ENCODE data around the gene ZNF30.
"Not testable (repeated sequence)": the region's sequence is repeated elsewhere in the genome, so short reads cannot be mapped to it uniquely, and the experiment has no call there.

The ZNF30 gene

DNA sequence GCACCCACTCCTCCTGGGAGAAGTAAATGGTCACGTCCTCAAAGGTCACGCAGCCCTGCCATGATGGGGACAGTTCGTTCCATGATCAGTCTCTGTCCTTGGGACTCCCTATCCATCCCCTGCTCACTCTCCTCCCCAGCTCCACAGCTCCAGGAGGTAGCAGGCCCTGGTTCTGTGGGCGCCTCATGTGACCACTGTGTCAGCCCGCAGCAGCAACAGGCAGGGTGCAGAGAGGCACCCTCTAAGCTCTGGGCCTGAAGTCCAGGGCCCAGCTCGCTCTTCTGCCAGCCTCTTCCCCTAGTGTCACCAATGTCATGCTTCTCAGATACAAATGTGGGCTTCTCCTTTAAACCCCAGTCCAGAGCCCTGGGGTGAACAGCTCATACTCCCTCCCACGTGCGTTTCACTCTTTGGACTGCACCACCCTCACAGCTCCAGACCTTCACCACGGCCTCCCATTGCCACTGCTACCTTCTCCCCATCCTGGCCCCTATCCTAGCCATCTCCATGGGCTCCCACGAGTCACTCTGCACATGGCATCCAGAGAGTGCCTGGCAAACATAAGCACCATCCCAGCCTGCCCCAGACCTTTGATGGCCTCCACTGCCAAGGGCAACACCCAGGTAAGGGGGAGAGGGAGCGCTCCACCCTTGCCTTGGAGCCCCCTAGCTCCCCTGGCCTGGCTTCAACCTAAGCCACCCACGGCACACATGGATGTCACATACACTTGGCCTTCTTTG is 34.4 kb downstream of the ZNF30 start:
- no peak for DNase-seq

DNA sequence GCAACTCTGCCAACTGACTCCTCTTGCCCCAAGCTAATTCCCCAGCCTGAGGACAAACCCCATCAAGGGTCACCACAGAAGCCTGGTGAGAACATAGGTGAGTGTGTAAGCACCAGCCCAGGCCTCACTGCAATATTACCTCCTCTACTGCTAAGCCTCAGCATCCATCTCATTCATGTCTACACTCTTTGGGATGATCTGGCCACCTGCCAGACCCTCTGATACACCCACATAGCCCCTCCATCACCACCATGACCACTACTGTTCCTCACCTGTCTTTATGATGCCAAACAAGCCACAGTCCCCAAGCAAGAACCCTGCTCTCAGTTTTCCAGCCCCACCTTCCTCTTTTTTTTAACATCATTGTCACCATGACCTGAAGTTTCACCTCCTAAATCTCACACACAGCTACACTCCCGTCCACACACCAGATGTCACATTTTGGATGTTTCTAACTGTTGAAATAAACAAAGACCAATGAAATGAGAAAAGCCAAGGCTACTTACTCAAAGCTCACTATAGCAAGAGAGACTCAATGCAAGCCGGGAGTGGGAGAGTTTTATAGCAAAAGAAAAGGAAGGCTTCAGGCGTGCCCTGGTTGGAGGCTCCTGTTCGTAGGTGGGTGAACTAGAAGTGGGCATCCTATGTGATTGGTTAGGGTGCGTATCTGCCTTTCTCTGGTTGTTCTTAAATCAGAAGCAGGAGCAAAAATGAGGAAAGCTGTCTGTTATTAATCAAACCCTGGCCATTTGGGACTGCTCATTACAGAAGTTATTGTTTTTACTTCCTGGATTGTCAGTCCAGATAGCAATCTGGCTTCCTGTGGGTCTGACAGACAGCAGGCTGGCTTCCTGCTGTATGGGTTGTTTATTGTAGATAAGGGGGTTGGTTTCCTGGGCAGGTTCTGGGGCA is 35.3 kb downstream of the ZNF30 start:
- no peak for DNase-seq

DNA sequence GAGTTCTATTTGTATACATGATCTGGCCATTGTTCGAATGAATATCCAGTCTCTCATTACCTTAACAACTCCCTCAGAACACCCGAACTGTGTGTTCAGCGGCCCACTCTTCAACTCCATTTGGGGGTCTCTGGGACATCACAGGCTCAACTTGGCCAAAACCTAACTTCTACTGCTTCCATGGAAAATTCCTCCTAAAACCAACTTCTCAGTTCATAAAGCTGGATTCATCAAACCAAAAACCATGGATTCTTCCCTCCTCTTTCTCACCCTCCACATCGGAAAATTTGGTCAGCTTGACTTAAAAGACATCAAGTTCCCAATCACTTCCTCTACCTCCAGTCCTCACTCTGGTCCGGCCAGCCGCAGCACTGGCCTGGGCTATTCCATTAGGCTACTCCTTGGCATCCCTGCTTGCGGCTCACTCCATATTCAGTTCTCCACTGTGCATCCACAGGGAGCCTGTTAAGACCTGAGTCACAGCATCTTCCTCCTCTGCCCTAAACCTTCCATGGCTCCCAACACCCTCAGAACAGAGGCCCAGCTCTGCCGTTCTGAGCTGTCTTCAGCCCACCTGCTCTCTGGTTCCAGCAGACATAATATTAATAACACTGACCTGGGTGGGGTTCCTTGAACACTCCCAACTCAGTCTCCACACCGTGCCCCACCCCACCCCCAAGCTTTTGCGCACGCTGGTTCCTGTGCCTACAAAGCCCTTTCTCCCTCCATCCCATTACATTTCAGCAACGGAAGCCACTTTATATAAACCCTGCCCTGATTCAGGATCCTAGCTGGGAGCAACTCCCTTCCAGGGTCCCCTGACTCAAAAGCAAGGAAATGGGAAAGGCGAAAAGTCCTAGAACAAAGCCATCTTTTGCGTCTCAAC is 36.2 kb downstream of the ZNF30 start:
- no peak for DNase-seq

DNA sequence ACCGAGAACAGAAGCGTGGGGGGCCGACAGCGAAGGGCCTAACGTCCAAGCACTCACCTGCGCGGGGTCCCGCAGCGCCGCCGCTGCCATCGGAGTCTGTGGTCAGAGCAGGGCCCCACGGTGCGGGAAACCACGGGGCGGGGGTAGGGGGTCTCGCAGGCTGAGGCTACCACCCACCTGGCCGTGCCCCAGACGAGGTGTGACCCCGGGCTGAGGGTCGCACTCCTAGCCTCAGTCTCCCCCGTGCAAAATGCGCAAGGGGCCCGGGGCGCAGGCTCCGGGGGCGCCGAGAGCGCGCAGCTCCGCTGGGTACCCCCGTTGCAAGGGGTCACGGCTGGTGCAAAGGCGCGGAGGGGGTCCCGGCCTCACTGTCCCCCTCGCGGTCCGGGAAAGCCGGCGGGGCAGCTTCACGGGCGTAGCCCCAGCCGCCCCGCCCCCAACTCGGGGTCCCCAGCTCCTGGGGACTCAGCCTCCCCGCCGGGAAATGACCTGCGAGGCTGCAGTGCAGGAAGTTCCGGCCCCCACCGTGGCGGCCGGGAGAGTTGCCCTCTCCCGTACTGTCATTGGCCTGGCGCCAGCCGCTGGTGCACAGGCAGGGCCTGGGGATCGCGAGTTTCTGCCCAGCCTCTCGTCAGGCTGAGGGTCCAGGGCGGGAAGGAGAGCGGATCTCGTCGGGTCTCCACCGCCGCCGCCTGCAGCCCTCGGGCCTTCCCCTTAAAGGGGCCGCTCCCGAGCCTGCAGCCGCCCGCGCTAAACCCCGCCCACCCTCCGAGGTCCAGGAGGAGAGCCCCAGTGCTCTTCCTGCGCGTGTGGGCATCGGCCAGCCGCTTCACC is 37.1 kb downstream of the ZNF30 start, which contains the start of gene ZNF792:
TSS of gene ZNF792 (minus strand) at position 657 of the 834 bp plus-strand sequence. CDS start at position 90, 567 bp downstream.
- DNase-seq: peak; percentile 63

DNA sequence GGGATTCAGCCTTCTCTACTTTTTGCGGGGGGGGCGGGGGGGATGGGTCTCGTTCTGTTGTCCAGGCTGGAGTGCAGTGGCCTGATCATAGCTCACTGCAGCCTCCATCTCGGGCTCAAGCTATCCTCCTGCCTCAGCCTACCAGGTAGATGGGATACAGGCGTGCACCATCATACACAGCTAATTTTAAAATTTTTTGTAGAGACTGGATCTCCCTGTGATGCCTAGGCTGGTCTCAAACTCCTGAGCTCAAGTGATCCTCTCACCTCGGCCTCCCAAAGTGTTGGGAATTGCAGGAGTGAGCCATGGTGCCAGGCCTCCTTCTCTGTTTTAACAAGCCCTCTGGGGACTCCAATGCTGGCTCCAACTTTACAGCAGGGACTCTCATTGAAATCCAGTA is 37.9 kb downstream of the ZNF30 start:
- no peak for DNase-seq

- DNase-seq: not testable (repeated sequence)
Measured at GRCh38 chr19:34965505-34965904, 38.8 kb downstream of the ZNF30 start.

- DNase-seq: no peak
Measured at GRCh38 chr19:34967551-34967950, 40.8 kb downstream of the ZNF30 start.

DNA sequence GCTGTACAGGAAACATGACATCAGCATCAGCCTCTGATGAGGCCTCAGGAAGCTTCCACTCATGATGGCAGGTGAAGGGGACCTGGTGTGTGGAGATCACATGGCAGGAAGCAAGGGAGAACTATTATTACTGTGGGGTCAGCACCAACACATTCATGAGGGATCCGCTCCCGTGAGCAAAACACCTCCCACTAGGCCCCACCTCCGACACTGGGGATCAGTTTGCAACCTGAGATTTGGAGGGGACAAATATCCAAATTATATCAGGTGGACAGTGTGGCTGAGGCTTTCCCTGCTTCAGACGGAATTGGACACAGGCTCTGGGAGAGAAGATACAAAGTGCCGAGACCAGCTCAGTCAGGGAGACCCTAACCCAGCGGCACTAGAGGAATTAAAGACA is 43.0 kb downstream of the ZNF30 start:
- no peak for DNase-seq

GRCh38 chr19:34970185-34970780 is 43.6 kb downstream of the ZNF30 start:
- DNase-seq: not testable (repeated sequence)

- DNase-seq: no peak
Measured at GRCh38 chr19:34972163-34972705, 45.5 kb downstream of the ZNF30 start.

DNA sequence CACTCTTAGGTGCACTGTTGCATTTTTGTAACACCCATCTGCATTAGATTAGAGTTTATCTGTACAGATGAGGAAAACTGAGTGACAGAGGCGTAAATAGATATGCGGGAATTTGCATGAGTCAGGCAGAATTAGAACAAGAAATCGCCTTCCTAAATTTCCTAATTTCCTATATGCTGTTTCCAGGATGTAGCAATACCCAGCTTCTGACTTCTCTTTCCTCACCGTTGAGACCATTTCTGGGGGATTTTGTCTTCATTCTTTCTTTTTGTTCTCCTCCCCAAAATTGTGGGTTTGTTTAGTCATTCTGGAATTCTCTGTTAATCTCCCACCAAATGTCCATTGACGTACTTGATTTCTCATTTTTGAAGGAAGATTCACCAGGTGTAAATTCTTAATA is 47.9 kb downstream of the ZNF30 start:
- no peak for DNase-seq

DNA sequence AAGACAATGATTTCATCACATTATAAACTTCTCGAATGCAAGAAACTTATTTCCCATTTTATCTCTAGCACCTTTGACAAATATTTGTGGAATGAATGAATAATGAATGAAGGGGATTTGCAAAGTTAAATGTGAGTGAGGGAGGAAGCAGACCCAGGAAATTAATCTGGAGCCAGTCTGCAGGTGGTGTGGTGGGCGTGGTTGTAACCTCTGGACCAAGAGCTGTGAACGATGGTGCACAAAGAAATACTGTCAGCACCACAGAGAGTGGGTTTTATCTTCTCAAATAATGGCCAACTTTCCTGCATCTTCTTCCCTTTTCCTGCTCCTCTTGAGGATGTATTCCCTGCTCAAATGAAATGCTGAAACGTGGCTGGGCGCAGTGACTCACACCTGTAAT is 48.4 kb downstream of the ZNF30 start:
- DNase-seq: no peak

DNA sequence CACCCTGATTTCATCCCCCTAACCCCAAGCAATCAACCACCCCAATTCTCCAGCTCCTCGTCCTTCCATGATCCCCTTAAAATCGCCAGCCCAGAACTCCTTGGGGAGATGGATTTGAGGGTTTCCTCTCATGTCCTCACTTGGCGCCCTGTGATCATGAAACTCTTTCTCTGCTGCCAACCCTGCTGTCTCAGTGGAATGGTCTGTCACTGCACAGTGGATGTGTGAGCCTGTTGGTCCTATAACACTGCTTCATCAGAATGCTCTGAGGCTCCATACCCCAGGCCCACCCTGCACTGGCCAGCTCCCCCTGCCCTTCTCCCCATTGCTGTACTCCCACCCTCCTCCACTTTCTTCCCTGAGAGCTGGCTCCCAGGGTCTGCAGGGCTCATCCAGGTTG is 49.9 kb downstream of the ZNF30 start:
- DNase-seq: no peak

DNA sequence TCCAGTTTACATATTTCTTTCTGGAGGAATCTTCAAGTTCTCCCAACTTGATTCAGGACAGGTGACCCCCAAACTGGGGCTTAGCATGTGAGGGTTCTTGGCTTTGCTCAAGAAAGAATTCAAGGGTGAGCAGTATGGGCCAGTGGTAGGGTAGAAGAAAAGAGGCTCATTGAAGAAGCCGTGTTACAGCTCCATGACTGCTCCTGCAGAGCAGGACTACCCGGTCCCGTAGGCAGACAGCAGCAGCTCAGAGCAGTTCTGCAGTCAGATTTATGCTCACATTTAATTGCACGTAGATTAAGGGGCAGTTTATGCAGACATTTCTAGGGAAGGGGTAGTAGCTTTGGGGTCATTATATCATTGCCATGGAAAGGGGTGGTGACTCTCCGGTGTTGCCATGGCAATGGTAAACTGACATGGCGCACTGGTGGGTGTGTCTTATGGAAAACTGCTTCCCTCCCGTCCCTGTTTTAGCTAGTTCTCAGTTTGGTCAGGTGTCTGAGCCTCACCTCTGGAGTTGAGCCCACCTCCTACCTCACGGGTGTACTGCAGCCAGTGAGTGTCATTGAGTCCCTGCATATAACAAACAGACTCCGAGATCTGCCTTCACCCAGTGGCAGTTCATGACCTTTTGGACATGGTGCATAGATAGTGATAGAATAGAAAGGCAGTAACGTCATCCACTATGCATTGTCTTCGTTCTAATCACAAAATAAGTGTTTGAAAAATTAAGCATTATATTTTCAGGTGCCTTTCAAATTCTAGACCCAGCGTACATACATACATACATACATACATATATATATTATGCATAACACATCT is 53.3 kb downstream of the ZNF30 start:
- no peak for DNase-seq

GRCh38 chr19:34982275-34982674 is 55.6 kb downstream of the ZNF30 start:
- DNase-seq: no peak

DNA sequence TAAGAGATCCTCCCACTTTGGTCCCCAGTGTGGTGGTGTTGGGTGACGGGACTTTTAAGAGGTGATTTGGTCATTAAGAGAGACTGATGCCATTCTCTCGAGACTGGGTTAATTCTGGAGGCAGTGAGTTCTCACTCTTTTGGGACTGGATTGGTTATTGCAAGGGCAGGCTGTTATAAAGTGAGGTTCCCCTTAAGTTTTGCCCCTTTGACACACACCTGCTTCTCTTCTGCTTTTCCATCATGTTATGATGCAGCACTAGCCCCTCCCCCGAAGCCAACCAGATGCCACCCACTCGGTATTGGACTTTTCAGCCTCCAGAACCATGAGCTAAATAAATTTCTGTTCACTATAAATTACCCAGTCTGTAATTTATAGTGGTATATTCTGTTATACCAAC is 57.1 kb downstream of the ZNF30 start:
- no peak for DNase-seq

GRCh38 chr19:34984287-34984686 is 57.6 kb downstream of the ZNF30 start:
- no peak for DNase-seq

DNA sequence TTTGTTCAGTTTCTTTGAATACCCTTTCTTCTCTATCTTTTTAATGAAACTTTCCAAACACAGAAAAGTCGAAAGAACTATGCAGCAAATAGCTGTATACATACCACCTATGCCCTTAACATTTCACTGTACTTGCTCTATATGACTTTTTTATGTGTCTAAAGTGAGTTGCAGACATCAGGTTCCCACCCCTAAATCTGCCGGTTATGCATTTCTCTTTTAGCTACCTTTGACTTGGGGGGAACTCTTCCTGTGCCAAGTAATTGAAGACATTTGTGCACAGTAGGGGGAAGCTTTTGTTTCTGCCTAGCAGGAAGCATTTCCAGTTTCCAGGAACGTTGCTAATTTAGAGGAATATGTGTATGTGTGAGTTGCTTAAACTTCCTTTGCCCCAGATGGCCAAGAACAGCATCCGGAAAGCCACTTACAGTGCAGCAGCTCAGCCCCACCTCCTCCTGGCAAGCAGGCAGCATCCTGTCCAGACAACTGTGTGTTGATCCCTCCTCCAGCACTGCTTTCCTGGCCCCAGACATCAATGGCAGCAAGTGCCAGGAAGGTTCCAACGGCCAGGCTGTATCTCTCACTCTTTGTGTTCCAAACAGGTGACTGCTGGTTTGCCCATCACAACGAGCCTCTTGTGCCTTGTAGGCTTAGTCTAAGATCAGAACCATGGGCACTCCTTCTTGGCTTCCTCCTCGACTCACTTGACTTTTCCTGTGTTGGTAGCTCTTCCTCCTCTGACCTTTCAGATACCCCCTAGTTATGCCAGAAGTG is 58.7 kb downstream of the ZNF30 start:
- peak; percentile 43 for DNase-seq

GRCh38 chr19:34988119-34988518 is 61.4 kb downstream of the ZNF30 start:
- no peak for DNase-seq

DNA sequence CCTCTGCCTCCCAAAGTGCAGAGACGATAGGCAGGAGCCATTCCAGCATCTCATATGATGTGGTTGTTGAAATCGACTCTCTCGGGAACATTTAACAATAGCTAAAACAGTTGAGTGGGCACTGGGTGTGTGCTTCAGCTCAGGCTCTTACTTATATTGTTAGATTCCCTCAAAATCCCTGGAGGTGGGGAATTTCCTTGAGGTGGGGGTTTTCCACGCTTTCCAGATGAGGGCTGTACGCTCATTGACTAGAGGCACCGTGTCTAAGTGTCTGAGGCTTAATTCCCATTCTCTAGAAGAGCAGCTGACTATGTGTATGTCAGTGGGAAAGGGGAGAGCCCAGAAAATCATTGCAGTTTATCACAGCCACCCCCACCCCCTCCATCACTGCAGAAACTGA is 62.6 kb downstream of the ZNF30 start:
- DNase-seq: no peak
